IMR-90 (cell line): ENCODE data around the gene GALNT9. TPM values are rescaled to one million over a fixed set of nuclear protein-coding genes. Genes with fewer than 3 reads are reported as not detected.

ENCODE experiments used
- ATAC-seq: fragments of 200-7000 bp; cut with Tn5 transposase; 2 replicates; pipeline ENCODE4 v1.9.1; 2020; ENCODE audit warnings: low read depth, mild to moderate bottlenecking, moderate library complexity
- BruUV-seq: library from RNA; stranded (reverse); fragments of 400-500 nt; replicated peaks from 2 replicates; lab custom pipeline; 2021; lab: Mats Ljungman, UMichigan
- CTCF ChIA-PET: fragments of 300-600 bp; formaldehyde crosslinking; extraction: SDS; loops from one replicate; lab custom pipeline; 2021; ENCODE audit warnings: antibody characterized with exemption; lab: Yijun Ruan, JAX
- POLR2A ChIA-PET: fragments of 300-600 bp; sonication (Branson Sonifier 250); formaldehyde crosslinking; loops from one replicate; lab custom pipeline; 2022; ENCODE audit warnings: antibody characterized with exemption; ENCODE audit not compliant: unreplicated experiment; lab: Charles Lee
- DNase-seq: peaks from one replicate; pipeline ENCODE4 v3.0.0; 2013
- H2AFZ ChIP-seq: replicated peaks from 2 replicates; pipeline ENCODE3; 2013; ENCODE audit warnings: low read length, mild to moderate bottlenecking; ENCODE audit not compliant: poor library complexity
- H2AK5ac ChIP-seq: 2 replicates; pipeline ENCODE4 v1.6.1; 2013; ENCODE audit warnings: low read depth, low read length, inconsistent platforms
- H2AK9ac ChIP-seq: replicated peaks from 2 replicates; pipeline ENCODE3; 2013; ENCODE audit warnings: mild to moderate bottlenecking, low read depth, low read length, moderate library complexity; ENCODE audit not compliant: poor library complexity
- H2BK120ac ChIP-seq: 2 replicates; pipeline ENCODE4 v1.6.1; 2013; ENCODE audit warnings: low read depth, low read length, inconsistent platforms
- H2BK15ac ChIP-seq: 3 replicates; pipeline ENCODE4 v1.6.1; 2013; ENCODE audit warnings: low read depth, low read length, inconsistent platforms
- H2BK20ac ChIP-seq: 2 replicates; pipeline ENCODE4 v1.6.1; 2013; ENCODE audit warnings: low read depth, mild to moderate bottlenecking, inconsistent platforms, low read length, moderate library complexity
- H2BK5ac ChIP-seq: 2 replicates; pipeline ENCODE4 v1.6.1; 2013; ENCODE audit warnings: mild to moderate bottlenecking, low read depth, low read length, inconsistent platforms; ENCODE audit not compliant: poor library complexity, severe bottlenecking
- H3K14ac ChIP-seq: replicated peaks from 2 replicates; pipeline ENCODE4 v1.6.1; 2013; ENCODE audit warnings: low read depth, low read length, inconsistent platforms
- H3K18ac ChIP-seq: 2 replicates; pipeline ENCODE4 v1.6.1; 2013; ENCODE audit warnings: low read depth, low read length, control low read depth
- H3K23ac ChIP-seq: 2 replicates; pipeline ENCODE4 v1.6.1; 2013; ENCODE audit warnings: low read depth, low read length, inconsistent platforms
- H3K27ac ChIP-seq: 2 replicates; pipeline ENCODE4 v1.5.1; 2013; ENCODE audit warnings: mild to moderate bottlenecking, control low read depth, low read length; ENCODE audit not compliant: insufficient read depth
- H3K27me3 ChIP-seq: 2 replicates; pipeline ENCODE4 v1.6.1; 2013; ENCODE audit warnings: low read length; ENCODE audit not compliant: control insufficient read depth, insufficient read depth
- H3K36me3 ChIP-seq: 2 replicates; pipeline ENCODE4 v1.6.1; 2013; ENCODE audit warnings: low read length, mixed read lengths; ENCODE audit not compliant: control insufficient read depth, insufficient read depth
- H3K4ac ChIP-seq: 2 replicates; pipeline ENCODE4 v1.6.1; 2013; ENCODE audit warnings: low read depth, low read length, inconsistent platforms
- H3K4me1 ChIP-seq: 2 replicates; pipeline ENCODE4 v1.6.1; 2013; ENCODE audit warnings: low read length, mixed read lengths; ENCODE audit not compliant: control insufficient read depth, insufficient read depth
- H3K4me2 ChIP-seq: 2 replicates; pipeline ENCODE4 v1.6.1; 2013; ENCODE audit warnings: low read depth, mild to moderate bottlenecking, control low read depth, low read length, moderate library complexity
- H3K4me3 ChIP-seq: 2 replicates; pipeline ENCODE4 v1.5.1; 2013; ENCODE audit warnings: low read depth, mild to moderate bottlenecking, control low read depth, low read length, moderate library complexity; ENCODE audit not compliant: insufficient read depth
- H3K56ac ChIP-seq: 2 replicates; pipeline ENCODE4 v1.6.1; 2013; ENCODE audit warnings: low read length, inconsistent platforms; ENCODE audit not compliant: insufficient read depth; ENCODE audit errors: extremely low read depth
- H3K79me1 ChIP-seq, 2 experiments: 2 replicates each; pipeline ENCODE4 v1.6.1; 2013; ENCODE audit warnings: low read length in 2 of 2, inconsistent platforms in 1 of 2, low read depth in 1 of 2
- H3K9ac ChIP-seq: 2 replicates; pipeline ENCODE4 v1.6.1; 2013; ENCODE audit warnings: low read depth, low read length, control low read depth
- H3K9me1 ChIP-seq: 2 replicates; pipeline ENCODE4 v1.6.1; 2013; ENCODE audit warnings: low read length, inconsistent platforms; ENCODE audit not compliant: insufficient read depth
- H3K9me3 ChIP-seq: 2 replicates; pipeline ENCODE4 v1.6.1; 2013; ENCODE audit warnings: low read length; ENCODE audit not compliant: control insufficient read depth, insufficient read depth
- H4K20me1 ChIP-seq: 2 replicates; pipeline ENCODE4 v1.6.1; 2013; ENCODE audit warnings: low read length, inconsistent platforms; ENCODE audit not compliant: insufficient read depth
- H4K5ac ChIP-seq: 2 replicates; pipeline ENCODE4 v1.6.1; 2013; ENCODE audit warnings: mild to moderate bottlenecking, low read depth, low read length, control low read depth
- H4K8ac ChIP-seq, 2 experiments: 2 replicates each; pipeline ENCODE4 v1.6.1; 2013; ENCODE audit warnings: low read depth in 2 of 2, low read length in 2 of 2, control low read depth in 1 of 2, inconsistent platforms in 1 of 2
- H4K91ac ChIP-seq: 2 replicates; pipeline ENCODE4 v1.6.1; 2013; ENCODE audit warnings: low read depth, low read length, inconsistent platforms; ENCODE audit not compliant: insufficient read depth
- BHLHE40 ChIP-seq: fragments of 150-350 bp; IDR thresholded peaks from 2 replicates; pipeline ENCODE4 v1.6.1; 2016; ENCODE audit warnings: mild to moderate bottlenecking, low read depth, low read length
- ELK1 ChIP-seq: fragments of 150-350 bp; IDR thresholded peaks from 2 replicates; pipeline ENCODE4 v1.6.1; 2016; ENCODE audit warnings: low read depth, mild to moderate bottlenecking, low read length, moderate library complexity, borderline replicate concordance
- FOS ChIP-seq: fragments of 150-350 bp; IDR thresholded peaks from 2 replicates; pipeline ENCODE4 v1.6.1; 2016; ENCODE audit warnings: low read depth, low read length
- MAFK ChIP-seq: IDR thresholded peaks from 2 replicates; pipeline ENCODE4 v1.6.1; 2012; ENCODE audit warnings: low read depth, low read length, improper control_type of control experiment
- NFE2L2 ChIP-seq: fragments of 150-350 bp; IDR thresholded peaks from 2 replicates; pipeline ENCODE4 v1.6.1; 2016; ENCODE audit warnings: low read depth, mild to moderate bottlenecking, low read length
- RAD21 ChIP-seq: IDR thresholded peaks from 2 replicates; pipeline ENCODE4 v1.6.1; 2012; ENCODE audit warnings: low read length, improper control_type of control experiment
- RCOR1 ChIP-seq: IDR thresholded peaks from 2 replicates; pipeline ENCODE4 v1.6.1; 2012; ENCODE audit warnings: mild to moderate bottlenecking, low read length, improper control_type of control experiment; ENCODE audit not compliant: insufficient replicate concordance
- RFX5 ChIP-seq: IDR thresholded peaks from 2 replicates; pipeline ENCODE4 v1.8.0; 2012; ENCODE audit warnings: low read depth, mild to moderate bottlenecking, low read length, moderate library complexity
- USF2 ChIP-seq: fragments of 150-350 bp; IDR thresholded peaks from 2 replicates; pipeline ENCODE4 v1.6.1; 2017; ENCODE audit warnings: mild to moderate bottlenecking, antibody characterized with exemption, low read length, low read depth
- WGBS, 2 experiments: methylation state at CpG; one replicate each; pipeline versions ENCODE4 v1.1.5 to v1.1.7; 2013; ENCODE audit warnings: missing lambda C conversion rate in 2 of 2; ENCODE audit not compliant: insufficient read length in 1 of 2; ENCODE audit errors: extremely low coverage in 2 of 2; 5-methylcytosine and 5-hydroxymethylcytosine counted together
- dilution Hi-C: fragments of 300-500 bp; cut with HindIII; formaldehyde crosslinking; loops from one replicate; pipeline ENCODE4 v1.14.3; 2018; ENCODE audit warnings: low sequenced_read_pairs; ENCODE audit not compliant: unreplicated experiment
- in situ Hi-C: fragments of 300-500 bp; cut with MboI; formaldehyde crosslinking; loops from 3 replicates; pipeline ENCODE4 v1.14.3; 2019; ENCODE audit warnings: low sequenced_read_pairs, inconsistent platforms, mixed read lengths
- intact Hi-C: fragments of 100-400 bp; cut with micrococcal nuclease; formaldehyde crosslinking; loops from 2 replicates; pipeline ENCODE4 v1.10.0; 2022
- polyA plus RNA-seq, 3 experiments: library from polyadenylated mRNA; depleted of rRNA; stranded (reverse); fragments of >200 nt; gene quantifications; 2 replicates each; pipeline ENCODE4 v1.2.3, GENCODE V29; 2012; ENCODE audit warnings: low replicate concordance in 1 of 3
- total RNA-seq: library from RNA; depleted of rRNA; stranded (reverse); fragments of >200 nt; gene quantifications from 2 replicates; pipeline ENCODE4 v1.2.3, GENCODE V29; 2012

Gene GALNT9
- total and polyA plus RNA-seq, 2 of the 4 experiments (the other 2 are of a cell fraction) = under 0.01 to 0.12 TPM

GRCh38 chr12:132259364-132259871 is 70.0 kb downstream of the GALNT9 start:
- H3K36me3 ChIP-seq = no peaks in the 10 kb centered on the region
- ATAC-seq (no peak), DNase-seq (no peak)
- H2AFZ ChIP-seq = no peak overlapping the region
- no peak overlapping the region for H4K91ac ChIP-seq
- H3K4ac ChIP-seq = no peak overlapping the region
- H4K8ac ChIP-seq = no peak overlapping the region
- no peaks in the 10 kb centered on the region for H3K4me1 ChIP-seq
- CTCF ChIA-PET = no interaction called here
- POLR2A ChIA-PET = no interaction called here
- no peak overlapping the region for H2AK5ac ChIP-seq
- H4K20me1 ChIP-seq = no peaks in the 10 kb centered on the region
- H3K9me3 ChIP-seq = no peaks in the 10 kb centered on the region
- dilution Hi-C loops (no loop called here), intact Hi-C loops (no loop called here), in situ Hi-C loops (no loop called here)
- H3K27me3 ChIP-seq = no peaks in the 10 kb centered on the region; the same call in 1 of the 2 replicates
- H3K4me3 ChIP-seq = no peak overlapping the region
- H4K5ac ChIP-seq = no peak overlapping the region
- H2BK20ac ChIP-seq = no peak overlapping the region
- no peak overlapping the region for H3K14ac ChIP-seq
- no TSS peak for BruUV-seq
- no peak overlapping the region for H3K18ac ChIP-seq
- H3K27ac ChIP-seq = no peak overlapping the region
- H3K9ac ChIP-seq = no peak overlapping the region
- no peaks in the 10 kb centered on the region for H3K9me1 ChIP-seq
- H2AK9ac ChIP-seq = no peak overlapping the region
- H2BK5ac ChIP-seq = no peak overlapping the region
- no peaks in the 10 kb centered on the region for H3K79me1 ChIP-seq
- 60% methylated on average over 11 of the region's 15 CpGs; no CpG with 5 or more reads in 1 of the 2 experiments for WGBS, 2 experiments
- H3K23ac ChIP-seq = no peak overlapping the region
- H2BK120ac ChIP-seq = no peak overlapping the region
- H2BK15ac ChIP-seq = no peak overlapping the region
- no peak overlapping the region for H3K4me2 ChIP-seq
- no peak overlapping the region for H3K56ac ChIP-seq
- TF ChIP-seq RFX5 = no peak
- TF ChIP-seq FOS = no peak
- no peak for TF ChIP-seq RCOR1
- no peak for TF ChIP-seq MAFK
- no peak for TF ChIP-seq RAD21
- no peak for TF ChIP-seq BHLHE40
- no peak for TF ChIP-seq NFE2L2
- no peak for TF ChIP-seq USF2
- no peak for TF ChIP-seq ELK1
